Endothelial cell of umbilical vein (primary cell): ENCODE measurements around the gene MATN4. TPM values are rescaled to one million over a fixed set of nuclear protein-coding genes. Genes with fewer than 3 reads are reported as not detected.

ENCODE experiments used
- BruUV-seq: library from RNA; stranded (reverse); fragments of 400-500 nt; replicated peaks from 2 replicates; lab custom pipeline; 2021; lab: Mats Ljungman, UMichigan
- CTCF ChIA-PET: fragments of 300-600, 350-600 bp; sonication (Branson Sonifier 250); formaldehyde crosslinking; loops from one replicate; lab custom pipeline; 2021; ENCODE audit warnings: antibody characterized with exemption, inconsistent platforms; lab: Charles Lee
- POLR2A ChIA-PET: fragments of 300-600, 350-600 bp; sonication (Branson Sonifier 250); formaldehyde crosslinking; loops from one replicate; lab custom pipeline; 2021; ENCODE audit warnings: antibody characterized with exemption, inconsistent platforms; lab: Charles Lee
- DNase-seq: peaks from one replicate; pipeline ENCODE4 v3.0.0-alpha.2; 2011; ENCODE audit warnings: low read depth, low spot score
- FAIRE-seq: peaks from 2 replicates; lab custom pipeline; 2011; peaks lifted over from hg19 to GRCh38; lab: Jason Lieb, UNC
- H2AFZ ChIP-seq: 2 replicates; pipeline ENCODE4 v1.6.0; 2012; ENCODE audit warnings: low read depth, low read length, control low read depth, inconsistent platforms
- H3K27ac ChIP-seq: 2 replicates; pipeline ENCODE4 v1.5.1; 2011; ENCODE audit warnings: low read depth, mild to moderate bottlenecking, control low read depth, low read length, moderate library complexity; ENCODE audit not compliant: insufficient read depth
- H3K27me3 ChIP-seq, 2 experiments: 2 replicates each; pipeline versions ENCODE4 v1.6.0 to v1.6.1; 2011; ENCODE audit warnings: low read length in 2 of 2, mixed read lengths in 1 of 2; ENCODE audit not compliant: control insufficient read depth in 2 of 2, insufficient read depth in 2 of 2
- H3K36me3 ChIP-seq, 2 experiments: 2 replicates in 1 of 2; 3 replicates in 1 of 2; pipeline ENCODE4 v1.5.1; 2011; ENCODE audit warnings: low read length in 2 of 2, mild to moderate bottlenecking in 1 of 2, moderate library complexity in 1 of 2; ENCODE audit not compliant: control insufficient read depth in 2 of 2, insufficient read depth in 2 of 2; ENCODE audit errors: extremely low read depth in 1 of 2
- H3K4me1 ChIP-seq: 3 replicates; pipeline ENCODE4 v1.5.1; 2011; ENCODE audit warnings: mild to moderate bottlenecking, low read length; ENCODE audit not compliant: control insufficient read depth, insufficient read depth; ENCODE audit errors: extremely low read depth
- H3K4me2 ChIP-seq: 2 replicates; pipeline ENCODE4 v1.6.1; 2011; ENCODE audit warnings: low read length, control low read depth, mixed read lengths; ENCODE audit not compliant: insufficient read depth
- H3K4me3 ChIP-seq, 3 experiments: fragments of 200-600 bp in 1 of 3; sonication (generic), shearing (Covaris generic) in 1 of 3; replicated peaks in 1 of 3; 2 replicates each; pipeline ENCODE4 v1.5.1; 2011 to 2016; ENCODE audit warnings: control low read depth in 3 of 3, low read length in 3 of 3, mild to moderate bottlenecking in 2 of 3, inconsistent platforms in 1 of 3, low read depth in 1 of 3, moderate library complexity in 1 of 3; ENCODE audit not compliant: insufficient read depth in 1 of 3
- H3K79me2 ChIP-seq: 2 replicates; pipeline ENCODE4 v1.6.0; 2012; ENCODE audit warnings: low read length, inconsistent platforms; ENCODE audit not compliant: control insufficient read depth, insufficient read depth
- H3K9ac ChIP-seq: replicated peaks from 2 replicates; pipeline ENCODE3; 2011; ENCODE audit warnings: low read length, control low read depth; ENCODE audit not compliant: insufficient read depth; ENCODE audit errors: extremely low read depth
- H3K9me1 ChIP-seq: replicated peaks from 3 replicates; pipeline ENCODE4 v1.6.0; 2011; ENCODE audit warnings: mild to moderate bottlenecking, low read length; ENCODE audit not compliant: control insufficient read depth, insufficient read depth; ENCODE audit errors: extremely low read depth
- H3K9me3 ChIP-seq: replicated peaks from 2 replicates; pipeline ENCODE4 v1.5.1; 2012; ENCODE audit warnings: low read length, inconsistent platforms; ENCODE audit not compliant: control insufficient read depth, insufficient read depth
- H4K20me1 ChIP-seq: replicated peaks from 2 replicates; pipeline ENCODE3; 2011; ENCODE audit warnings: mild to moderate bottlenecking, low read length; ENCODE audit not compliant: control insufficient read depth, insufficient read depth; ENCODE audit errors: extremely low read depth
- EZH2 ChIP-seq: IDR thresholded peaks from 2 replicates; pipeline ENCODE4 v1.6.1; 2012; ENCODE audit warnings: borderline replicate concordance, low read depth, mild to moderate bottlenecking, moderate library complexity, low read length, inconsistent platforms; ENCODE audit not compliant: severe bottlenecking
- FOS ChIP-seq: IDR thresholded peaks from 2 replicates; pipeline ENCODE4 v1.6.1; 2011; ENCODE audit warnings: mild to moderate bottlenecking, low read length, moderate library complexity, borderline replicate concordance; ENCODE audit not compliant: insufficient read depth
- GATA2 ChIP-seq: IDR thresholded peaks from 2 replicates; pipeline ENCODE4 v1.7.0; 2011; ENCODE audit warnings: low read depth, mild to moderate bottlenecking, moderate library complexity, mixed read lengths, low read length; ENCODE audit not compliant: insufficient read length, insufficient read depth
- JUN ChIP-seq: IDR thresholded peaks from 2 replicates; pipeline ENCODE4 v1.6.1; 2011; ENCODE audit warnings: borderline replicate concordance, low read depth; ENCODE audit not compliant: insufficient read length, insufficient read depth
- MAX ChIP-seq: IDR thresholded peaks from 2 replicates; pipeline ENCODE4 v1.6.1; 2011; ENCODE audit not compliant: insufficient read depth, insufficient read length
- POLR2AphosphoS5 ChIP-seq: IDR thresholded peaks from 2 replicates; pipeline ENCODE4 v1.6.1; 2012; ENCODE audit warnings: low read depth, mild to moderate bottlenecking, control low read depth, low read length, moderate library complexity; ENCODE audit not compliant: insufficient read depth
- dilution Hi-C: fragments of 300-500 bp; cut with MboI; formaldehyde crosslinking; loops from one replicate; pipeline ENCODE4 v1.15.0; 2019; ENCODE audit warnings: low sequenced_read_pairs; ENCODE audit not compliant: extremely low pct_ligation_motif_present
- intact Hi-C: fragments of 100-400 bp; cut with micrococcal nuclease; formaldehyde crosslinking; loops from one replicate; pipeline ENCODE4 v1.10.0; 2022
- polyA plus RNA-seq, 4 experiments: library from polyadenylated mRNA; depleted of rRNA in 3 of 4; stranded (reverse) in 3 of 4; unstranded in 1 of 4; fragments of >200 nt; gene quantifications; 2 replicates each; pipeline versions ENCODE4 v1.2.1 to v1.2.3, GENCODE V29; 2011 to 2012; ENCODE audit warnings: missing spikeins in 1 of 4
- total RNA-seq: library from RNA; stranded (reverse); gene quantifications from 2 replicates; pipeline ENCODE4 v1.2.3, GENCODE V29; 2021

The MATN4 gene
- total and polyA plus RNA-seq, 2 donors (not counting 3 experiments of a cell fraction or from before 2014, with no cell fraction given), result 0.10 TPM; not detected in 1

- Histone ChIP-seq H3K36me3 (peaks cover 0 to 2% of the 10 kb centered on the region in 2 experiments), H3K9me1 (no peaks in the 10 kb centered on the region), H2AFZ (no peak overlapping the region), H4K20me1 (no peaks in the 10 kb centered on the region), H3K4me3 (no peak overlapping the region), H3K4me2 (peak overlapping the region; percentile 74), H3K4me1 (peaks cover 64% of the 10 kb centered on the region), H3K9me3 (no peaks in the 10 kb centered on the region), H3K79me2 (peaks cover 66% of the 10 kb centered on the region), H3K27me3 (no peaks in the 10 kb centered on the region), H3K27ac (peak overlapping the region; percentile 92), H3K9ac (no peak overlapping the region)
- intact Hi-C loops, result loop anchor here (10.0 kb wide), 1 partner anchor 569 kb away; the partner anchor contains the start of gene PLTP
- DNase-seq, result no peak
- CTCF ChIA-PET, result interaction anchor here (0.6 to 4.7 kb wide), 11 partner anchors 17 to 221 kb away, joined by 3 to 28 read pairs (median 4); partner anchors contain the start of gene SYS1
- dilution Hi-C loops, result no loop called here
- peak; percentile 66 for FAIRE-seq
- POLR2A ChIA-PET, result interaction anchor here (0.9 to 2.7 kb wide), 3 partner anchors 12 to 18 kb away, joined by 5 to 12 read pairs (median 9); partner anchors contain the start of gene SYS1
- BruUV-seq, result no TSS peak
- no peak for TF ChIP-seq POLR2AphosphoS5
- no peak for TF ChIP-seq MAX
- TF ChIP-seq JUN, result no peak
- TF ChIP-seq EZH2, result no peak
- no peak for TF ChIP-seq FOS
- TF ChIP-seq GATA2, result no peak
Observed at GRCh38 chr20:45345104-45345936, 37.2 kb upstream of the MATN4 start.
